ENCODE results near the gene TSPAN8. TPM values are rescaled to one million over a fixed set of nuclear protein-coding genes. Genes with fewer than 3 reads are reported as not detected.
"Not testable (repeated sequence)": the region's sequence is repeated elsewhere in the genome, so short reads cannot be mapped to it uniquely, and the experiment has no call there.

TSPAN8 gene
- total RNA-seq, 1 donor = 0.43 TPM

- TF ChIP-seq, protein P1, sequence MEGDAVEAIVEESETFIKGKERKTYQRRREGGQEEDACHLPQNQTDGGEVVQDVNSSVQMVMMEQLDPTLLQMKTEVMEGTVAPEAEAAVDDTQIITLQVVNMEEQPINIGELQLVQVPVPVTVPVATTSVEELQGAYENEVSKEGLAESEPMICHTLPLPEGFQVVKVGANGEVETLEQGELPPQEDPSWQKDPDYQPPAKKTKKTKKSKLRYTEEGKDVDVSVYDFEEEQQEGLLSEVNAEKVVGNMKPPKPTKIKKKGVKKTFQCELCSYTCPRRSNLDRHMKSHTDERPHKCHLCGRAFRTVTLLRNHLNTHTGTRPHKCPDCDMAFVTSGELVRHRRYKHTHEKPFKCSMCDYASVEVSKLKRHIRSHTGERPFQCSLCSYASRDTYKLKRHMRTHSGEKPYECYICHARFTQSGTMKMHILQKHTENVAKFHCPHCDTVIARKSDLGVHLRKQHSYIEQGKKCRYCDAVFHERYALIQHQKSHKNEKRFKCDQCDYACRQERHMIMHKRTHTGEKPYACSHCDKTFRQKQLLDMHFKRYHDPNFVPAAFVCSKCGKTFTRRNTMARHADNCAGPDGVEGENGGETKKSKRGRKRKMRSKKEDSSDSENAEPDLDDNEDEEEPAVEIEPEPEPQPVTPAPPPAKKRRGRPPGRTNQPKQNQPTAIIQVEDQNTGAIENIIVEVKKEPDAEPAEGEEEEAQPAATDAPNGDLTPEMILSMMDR (IDR thresholded peaks at IDR 0.05; ENCODE audit: insufficient read depth, low read depth, low read length) = no peak
- DNase-seq (ENCODE audit: low read depth) = no peak
These were observed 32.3 kb downstream of the TSPAN8 start for GRCh38 chr12:71125515-71125914.

DNA sequence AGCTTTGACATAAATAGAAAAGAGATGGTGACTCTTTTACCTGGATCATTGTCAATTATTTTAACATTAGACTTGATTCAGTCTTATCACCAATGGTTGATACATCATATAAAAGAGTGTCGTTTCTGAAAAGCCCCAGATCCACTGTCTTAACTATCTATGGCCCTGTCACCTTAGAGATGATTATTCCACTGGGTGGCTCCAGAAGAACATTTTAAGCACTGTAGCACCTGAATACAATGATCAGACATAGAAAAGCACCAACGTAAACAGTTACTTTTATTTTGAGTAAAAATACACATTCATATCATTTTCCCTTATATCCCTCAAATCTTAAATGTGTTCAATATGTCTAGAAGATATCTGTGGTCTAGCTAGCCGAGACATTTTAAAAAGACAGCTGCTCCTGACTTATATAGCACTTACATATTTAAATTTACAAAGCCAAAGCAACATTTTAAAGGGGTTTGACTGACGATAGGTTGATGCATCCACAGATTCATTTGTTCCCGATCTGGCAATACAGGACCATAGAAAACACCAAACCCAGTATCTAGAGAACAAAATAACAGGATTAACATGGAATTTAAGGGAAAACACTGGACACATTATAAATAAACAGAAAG, 32.9 kb downstream of the TSPAN8 start:
- DNase-seq (ENCODE audit: low read depth) = no peak
- no peak overlapping the region for H3K4me3 ChIP-seq (ENCODE audit: low read depth, low read length)
- TF ChIP-seq, protein P1 (IDR thresholded peaks at IDR 0.05; ENCODE audit: insufficient read depth, low read depth, low read length) = no peak

More at GRCh38 chr12:71125515-71125914, 32.3 kb downstream of the TSPAN8 start:
- H3K4me3 ChIP-seq (ENCODE audit: low read depth, low read length) = no peak overlapping the region

- H3K4me3 ChIP-seq (ENCODE audit: low read depth, low read length) = not testable (repeated sequence)
These were observed 44.7 kb downstream of the TSPAN8 start for GRCh38 chr12:71113148-71113547.

GRCh38 chr12:71109834-71110233, 48.0 kb downstream of the TSPAN8 start:
- no peak for DNase-seq (ENCODE audit: low read depth)
- TF ChIP-seq, protein P1 (IDR thresholded peaks at IDR 0.05; ENCODE audit: insufficient read depth, low read depth, low read length) = no peak

More at GRCh38 chr12:71113148-71113547, 44.7 kb downstream of the TSPAN8 start:
- DNase-seq (ENCODE audit: low read depth) = not testable (repeated sequence)

GRCh38 chr12:71108355-71108754, 49.4 kb downstream of the TSPAN8 start:
- TF ChIP-seq, protein P1 (IDR thresholded peaks at IDR 0.05; ENCODE audit: insufficient read depth, low read depth, low read length) = no peak
- H3K4me3 ChIP-seq (ENCODE audit: low read depth, low read length) = no peak overlapping the region
- no peak for DNase-seq (ENCODE audit: low read depth)

More at GRCh38 chr12:71109834-71110233, 48.0 kb downstream of the TSPAN8 start:
- H3K4me3 ChIP-seq (ENCODE audit: low read depth, low read length) = no peak overlapping the region

GRCh38 chr12:71107936-71108335, 49.9 kb downstream of the TSPAN8 start:
- no peak for DNase-seq (ENCODE audit: low read depth)
- no peak overlapping the region for H3K4me3 ChIP-seq (ENCODE audit: low read depth, low read length)
- TF ChIP-seq, protein P1 (IDR thresholded peaks at IDR 0.05; ENCODE audit: insufficient read depth, low read depth, low read length) = no peak

DNA sequence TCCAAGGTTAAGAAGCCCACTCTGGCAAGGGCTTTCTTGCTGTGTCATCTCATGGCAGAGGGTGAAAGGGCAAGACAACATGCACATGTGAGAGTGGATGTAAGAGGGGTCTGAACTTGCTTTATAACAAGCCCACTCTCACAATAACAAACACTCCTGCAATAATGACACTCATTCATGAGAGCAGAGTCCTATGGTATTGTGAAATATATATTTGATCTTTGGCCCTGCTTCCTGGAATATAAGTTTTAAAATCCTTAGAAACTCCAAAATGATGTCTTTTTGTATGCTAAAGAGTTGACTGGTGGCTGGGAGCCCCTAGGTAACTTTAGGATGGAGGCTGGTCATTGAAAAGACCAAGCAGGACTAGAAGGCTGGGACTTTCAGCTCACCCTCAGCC, 51.8 kb downstream of the TSPAN8 start:
- TF ChIP-seq, protein P1 (IDR thresholded peaks at IDR 0.05; ENCODE audit: insufficient read depth, low read depth, low read length) = no peak
- no peak overlapping the region for H3K4me3 ChIP-seq (ENCODE audit: low read depth, low read length)
- DNase-seq (ENCODE audit: low read depth) = no peak

Measured in fibroblast of villous mesenchyme (primary cell).